Dendritic cell treated with granulocyte-macrophage colony-stimulating factor and Interleukin-4, amounts not matched to agents 40 ng/mL and 50 ng/mL, for 4 days (primary cell): Measurements from ENCODE around the gene DNASE1L3.

Source experiments
- H3K27ac Mint-ChIP-seq: one replicate; pipeline ENCODE4 v1.8.0; 2022; ENCODE audit warnings: mild to moderate bottlenecking, mixed read lengths
- H3K27me3 Mint-ChIP-seq: one replicate; pipeline ENCODE4 v1.8.0; 2022; ENCODE audit warnings: mild to moderate bottlenecking, mixed read lengths
- H3K36me3 Mint-ChIP-seq: one replicate; pipeline ENCODE4 v1.8.0; 2022; ENCODE audit warnings: low read depth, mixed read lengths
- H3K4me1 Mint-ChIP-seq: one replicate; pipeline ENCODE4 v1.8.0; 2022; ENCODE audit warnings: low read depth, mixed read lengths
- H3K4me3 Mint-ChIP-seq: one replicate; pipeline ENCODE4 v1.8.0; 2022; ENCODE audit warnings: mild to moderate bottlenecking, moderate library complexity, mixed read lengths
- H3K9me3 Mint-ChIP-seq: one replicate; pipeline ENCODE4 v1.8.0; 2022; ENCODE audit warnings: mixed read lengths
- intact Hi-C: fragments of 100-400 bp; cut with micrococcal nuclease; formaldehyde crosslinking; loops from one replicate; pipeline ENCODE4 v1.15.0; 2022

DNASE1L3 gene

DNA sequence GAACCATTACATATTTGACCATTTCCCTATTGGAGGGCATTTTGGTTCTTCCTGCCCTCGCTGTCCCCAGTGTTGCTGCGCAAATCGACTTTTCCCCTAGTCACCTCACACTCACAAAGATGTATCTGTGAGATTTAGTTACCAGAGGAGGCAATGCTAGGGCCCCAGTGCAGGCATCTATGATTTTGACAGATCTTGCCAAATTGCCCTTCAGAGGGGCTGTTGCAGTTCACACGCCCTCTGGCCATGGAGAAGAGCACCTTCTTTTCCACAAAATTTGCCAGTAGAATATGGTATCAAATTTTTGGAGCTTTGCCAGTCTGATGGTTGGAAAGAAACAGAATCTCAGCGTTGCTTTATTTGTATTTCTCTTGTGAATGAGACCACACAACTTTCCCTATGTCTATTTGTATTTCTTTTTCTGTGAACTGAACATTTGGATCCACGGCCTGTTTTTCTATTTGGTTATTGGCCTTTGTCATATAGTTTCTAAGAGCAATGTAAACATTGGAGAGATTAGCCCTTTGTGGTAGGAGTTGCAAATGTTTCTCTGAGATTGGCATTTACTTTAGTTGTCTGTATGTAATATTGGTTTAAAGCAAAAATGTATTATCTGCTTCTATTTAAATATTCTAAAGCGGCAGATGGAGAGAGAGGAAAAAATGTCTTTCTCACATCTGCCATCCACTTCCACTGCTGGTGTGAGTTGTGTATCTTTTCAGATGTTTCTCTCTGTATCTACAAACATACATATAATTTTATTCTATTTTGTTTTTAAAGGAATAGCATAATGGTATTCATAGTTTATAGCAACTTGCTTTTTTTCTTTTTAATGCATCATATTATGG is 66.1 kb downstream of the DNASE1L3 start:
- Mint-ChIP-seq H3K9me3 (no peaks in the 10 kb centered on the region), H3K27ac (no peak overlapping the region), H3K36me3 (peaks cover 68% of the 10 kb centered on the region)

DNA sequence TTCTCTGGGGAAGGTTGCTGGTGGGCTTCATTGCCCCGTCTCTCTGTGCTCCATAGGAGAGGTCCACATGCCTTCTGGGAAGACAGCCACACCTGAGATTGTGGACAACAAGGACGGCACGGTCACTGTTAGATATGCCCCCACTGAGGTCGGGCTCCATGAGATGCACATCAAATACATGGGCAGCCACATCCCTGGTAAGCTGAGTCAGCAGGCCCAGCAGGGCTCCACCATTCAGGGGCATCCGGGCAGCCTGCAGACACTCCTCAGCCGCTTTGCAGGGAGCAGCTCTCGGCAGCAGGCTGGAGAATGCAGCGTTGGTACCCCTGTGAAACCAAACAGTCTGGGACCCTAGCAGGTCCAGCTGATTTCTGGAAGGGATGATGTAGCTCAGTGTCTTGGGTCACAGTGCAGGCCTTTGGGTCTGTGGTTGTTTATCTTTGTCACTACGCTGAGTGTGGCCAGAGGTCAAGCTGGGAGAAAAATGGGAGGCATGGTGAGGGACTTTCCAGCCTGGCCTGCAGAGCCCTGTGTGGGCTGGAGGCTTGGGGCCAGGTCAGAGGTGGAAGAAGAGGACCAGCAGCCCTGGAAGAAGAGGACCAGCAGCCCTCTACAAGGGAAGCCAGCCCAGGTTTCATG is 67.2 kb downstream of the DNASE1L3 start:
- H3K27me3 Mint-ChIP-seq = no peaks in the 10 kb centered on the region
- intact Hi-C loops = no loop called here
- H3K4me1 Mint-ChIP-seq = no peaks in the 10 kb centered on the region
- H3K4me3 Mint-ChIP-seq = no peak overlapping the region
- H3K36me3 Mint-ChIP-seq = peaks cover 62% of the 10 kb centered on the region
- H3K9me3 Mint-ChIP-seq = no peaks in the 10 kb centered on the region
- no peak overlapping the region for H3K27ac Mint-ChIP-seq

More for the DNA sequence above, 66.1 kb downstream of the DNASE1L3 start:
- intact Hi-C loops = no loop called here
- Mint-ChIP-seq H3K4me3 (no peak overlapping the region), H3K27me3 (no peaks in the 10 kb centered on the region), H3K4me1 (no peaks in the 10 kb centered on the region)
